KBM-7 (cell line): ENCODE measurements around the gene BLCAP.
"Not testable (repeated sequence)": the region's sequence is repeated elsewhere in the genome, so short reads cannot be mapped to it uniquely, and the experiment has no call there.

Experiments
- DNase-seq: peaks from one replicate; pipeline ENCODE4 v3.0.0-alpha.2; 2015
- in situ Hi-C: fragments of 300-500 bp; cut with MboI; formaldehyde crosslinking; loops from 2 replicates; pipeline ENCODE4 v1.14.3; 2020; ENCODE audit warnings: low sequenced_read_pairs, low pct_unique_long_range_greater_than_20kb, mixed read lengths

BLCAP gene

GRCh38 chr20:37473249-37474000, 54.3 kb downstream of the BLCAP start:
- DNase-seq: no peak
- in situ Hi-C loops: no loop called here

- DNase-seq, in situ Hi-C loops: not testable (repeated sequence)
Measured at GRCh38 chr20:37472435-37472834, 55.2 kb downstream of the BLCAP start.

GRCh38 chr20:37471741-37472235, 55.9 kb downstream of the BLCAP start:
- no peak for DNase-seq
- in situ Hi-C loops: no loop called here

GRCh38 chr20:37470190-37470589, 57.5 kb downstream of the BLCAP start:
- DNase-seq, in situ Hi-C loops: not testable (repeated sequence)

- in situ Hi-C loops: no loop called here
- no peak for DNase-seq
Measured at GRCh38 chr20:37469531-37469930, 58.1 kb downstream of the BLCAP start.

GRCh38 chr20:37468886-37469285, 58.8 kb downstream of the BLCAP start:
- in situ Hi-C loops: no loop called here
- DNase-seq: no peak
